SKM-1 (cell line): ENCODE measurements around the gene CHCHD1.
"Not testable (repeated sequence)": the region's sequence is repeated elsewhere in the genome, so short reads cannot be mapped to it uniquely, and the experiment has no call there.

Source experiments
- DNase-seq: peaks from one replicate; lab custom pipeline; 2025; ENCODE audit not compliant: unreplicated experiment; lab: John Stamatoyannopoulos, UW

Gene CHCHD1

DNA sequence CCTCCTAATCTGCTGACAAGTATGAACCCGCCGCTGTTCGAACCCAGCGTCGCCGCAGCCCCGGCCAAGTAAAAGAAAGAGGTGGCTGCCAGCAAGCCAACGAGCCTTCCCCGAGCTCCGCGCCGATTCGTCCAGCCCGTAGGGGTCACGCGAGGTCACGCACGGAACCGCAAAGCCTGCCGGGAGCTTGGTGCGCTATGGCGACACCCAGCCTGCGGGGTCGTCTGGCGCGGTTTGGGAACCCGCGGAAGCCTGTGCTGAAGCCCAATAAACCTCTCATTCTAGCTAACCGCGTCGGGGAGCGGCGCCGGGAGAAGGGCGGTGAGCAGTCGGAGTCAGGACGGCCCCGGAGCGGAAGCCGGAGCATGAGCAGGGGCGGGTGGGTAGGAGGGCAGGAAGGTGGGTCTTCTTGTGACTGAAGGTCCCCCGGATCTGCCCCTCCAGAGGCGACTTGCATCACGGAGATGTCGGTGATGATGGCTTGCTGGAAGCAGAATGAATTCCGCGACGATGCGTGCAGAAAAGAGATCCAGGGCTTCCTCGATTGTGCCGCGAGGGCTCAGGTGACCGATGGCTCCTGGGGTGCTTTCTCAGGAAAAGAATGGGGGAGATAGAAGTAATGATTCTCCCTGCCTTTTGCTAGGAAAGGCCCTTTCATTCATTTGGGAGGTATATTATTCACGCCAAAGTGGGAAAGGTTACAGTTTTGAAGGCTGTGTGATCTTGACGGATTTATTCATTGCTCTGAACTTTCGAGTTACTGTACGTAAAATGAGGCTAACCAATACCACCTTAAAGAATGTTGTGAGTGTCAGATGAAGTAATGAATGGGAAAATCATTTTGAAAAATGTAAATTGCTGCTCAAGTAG is at the start of gene CHCHD1:
CHCHD1 (plus strand) TSS at position 170 of the 870 bp plus-strand sequence; CDS start at position 198, 28 bp downstream.
- DNase-seq: peak; percentile 84

DNA sequence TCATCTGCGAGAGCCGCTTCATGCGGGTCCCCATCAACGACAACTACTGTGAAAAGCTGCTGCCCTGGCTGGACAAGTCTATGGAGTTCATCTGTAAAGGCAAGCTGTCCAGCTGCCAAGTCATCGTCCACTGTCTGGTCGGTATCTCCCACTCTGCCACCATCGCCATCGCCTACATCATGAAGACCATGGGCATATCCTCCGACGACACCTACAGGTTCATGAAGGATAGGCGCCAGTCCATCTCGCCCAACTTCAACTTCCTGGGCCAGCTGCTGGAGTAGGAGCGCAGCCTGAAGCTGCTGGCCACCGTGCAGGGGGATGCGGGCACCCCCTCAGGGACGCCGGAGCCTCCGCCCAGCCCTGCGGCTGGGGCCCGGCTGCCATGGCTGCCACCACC is 49.4 kb upstream of the CHCHD1 start:
- DNase-seq: no peak

GRCh38 chr10:73732931-73733623 is 48.8 kb upstream of the CHCHD1 start:
- DNase-seq: no peak

- DNase-seq: no peak
Observed at GRCh38 chr10:73734028-73734720, 47.7 kb upstream of the CHCHD1 start.

DNA sequence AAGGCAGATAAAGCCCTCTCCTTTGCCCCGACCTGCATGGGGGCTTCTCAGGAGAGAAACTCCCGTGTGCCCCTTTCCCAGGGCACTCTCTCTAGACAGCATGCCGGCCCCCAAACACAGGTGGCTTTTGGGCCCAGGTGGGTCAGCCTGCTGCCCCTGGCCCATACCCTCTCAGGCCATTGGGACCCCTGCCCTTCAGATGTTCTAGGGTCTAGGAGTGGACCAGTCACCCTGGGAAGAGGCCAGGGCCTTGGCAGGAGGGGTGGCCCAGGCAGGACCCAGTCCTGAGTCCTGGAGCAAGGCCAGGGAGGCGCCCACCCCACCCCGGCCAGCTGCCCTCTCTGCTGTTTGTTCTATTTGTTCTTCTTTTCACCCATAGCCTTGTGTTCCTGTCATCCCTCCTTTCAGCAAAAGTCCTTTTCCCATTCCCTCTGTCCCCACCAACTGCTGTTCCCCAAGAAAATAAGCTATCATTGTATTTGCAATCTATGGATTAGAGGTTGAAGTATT is 47.0 kb upstream of the CHCHD1 start:
- no peak for DNase-seq

GRCh38 chr10:73740501-73741254 is 41.2 kb upstream of the CHCHD1 start:
- not testable (repeated sequence) for DNase-seq

DNA sequence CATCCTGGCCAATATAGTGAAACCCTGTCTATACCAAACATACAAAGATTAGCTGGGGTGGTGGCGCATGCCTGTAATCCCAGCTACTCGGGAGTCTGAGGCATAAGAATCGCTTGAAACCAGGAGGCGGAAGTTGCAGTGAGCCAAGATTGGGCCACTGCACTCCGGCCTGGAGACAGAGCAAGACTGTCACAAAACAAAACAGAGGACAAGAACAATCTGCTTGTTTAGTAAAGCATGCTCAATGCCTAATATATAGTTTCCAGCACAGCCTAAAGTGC is 39.5 kb upstream of the CHCHD1 start:
- no peak for DNase-seq

DNA sequence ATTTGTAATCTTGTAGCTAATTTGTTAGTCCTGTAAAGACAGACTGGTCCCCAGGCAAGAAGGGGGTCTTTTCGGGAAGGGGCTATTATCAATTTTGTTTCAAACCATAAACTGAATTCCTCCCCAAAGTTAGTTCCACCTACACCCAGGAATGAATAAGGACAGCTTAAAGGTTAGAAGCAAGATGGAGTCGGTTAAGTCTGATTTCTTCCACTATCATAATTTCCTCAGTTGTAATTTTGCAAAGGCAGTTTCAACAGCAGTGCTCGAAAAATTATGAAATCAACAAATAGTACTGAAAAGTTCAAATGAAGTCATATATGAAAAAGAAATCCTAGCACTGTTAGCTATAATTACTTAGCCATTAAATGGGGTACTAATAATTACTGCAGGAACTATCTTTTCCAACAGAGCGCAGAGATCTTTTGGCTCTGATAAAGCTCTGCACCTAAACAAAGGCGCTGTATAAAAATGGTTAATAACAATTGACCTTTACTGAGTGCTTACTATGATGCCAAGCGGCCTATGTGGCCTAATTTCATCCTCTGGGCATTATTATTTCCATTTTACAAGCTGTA is 38.4 kb upstream of the CHCHD1 start:
- DNase-seq: no peak

GRCh38 chr10:73743905-73744663 is 37.8 kb upstream of the CHCHD1 start, which contains the start of gene SEC24C:
TSS of gene SEC24C (plus strand) at chr10:73744372. CDS start at chr10:73746833, 2,461 bp downstream.
- peak; percentile 96 for DNase-seq

DNA sequence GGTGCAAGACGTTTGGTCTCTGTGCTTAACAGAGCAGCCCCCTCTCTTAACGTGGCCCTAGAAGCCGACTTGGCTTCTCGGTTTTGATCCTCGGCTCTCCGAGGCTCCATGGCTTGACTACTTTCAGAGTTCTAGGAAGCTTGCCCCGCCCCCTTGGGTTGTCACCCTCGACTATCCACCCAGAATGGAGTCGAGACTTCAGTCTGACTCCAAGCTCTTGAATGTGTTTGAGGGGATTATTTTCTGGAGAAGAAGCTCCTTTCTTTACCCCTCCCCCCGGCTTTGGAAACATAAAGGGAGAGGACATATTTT is 37.2 kb upstream of the CHCHD1 start:
- DNase-seq: no peak

DNA sequence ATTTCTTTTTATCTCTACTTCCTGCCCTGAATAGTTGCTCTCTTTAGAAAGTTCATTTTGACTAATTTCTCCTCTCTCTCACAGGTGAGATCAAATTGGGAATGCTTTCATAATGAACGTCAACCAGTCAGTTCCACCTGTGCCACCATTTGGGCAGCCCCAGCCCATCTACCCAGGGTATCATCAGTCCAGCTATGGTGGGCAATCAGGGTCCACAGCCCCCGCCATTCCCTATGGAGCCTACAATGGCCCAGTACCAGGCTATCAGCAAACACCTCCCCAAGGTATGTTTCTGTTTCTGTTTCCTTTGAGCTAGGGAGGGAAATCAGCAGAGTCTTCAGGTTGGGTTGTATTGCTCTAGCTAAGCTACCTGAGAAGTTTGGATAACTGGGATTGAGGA is 35.1 kb upstream of the CHCHD1 start:
- no peak for DNase-seq

- DNase-seq: no peak
Observed at GRCh38 chr10:73750819-73751218, 31.0 kb upstream of the CHCHD1 start.

- DNase-seq: no peak
Observed at GRCh38 chr10:73756183-73756582, 25.7 kb upstream of the CHCHD1 start.

GRCh38 chr10:73758704-73759511 is 22.9 kb upstream of the CHCHD1 start:
- no peak for DNase-seq

- no peak for DNase-seq
Observed at GRCh38 chr10:73759512-73760115, 22.2 kb upstream of the CHCHD1 start.

DNA sequence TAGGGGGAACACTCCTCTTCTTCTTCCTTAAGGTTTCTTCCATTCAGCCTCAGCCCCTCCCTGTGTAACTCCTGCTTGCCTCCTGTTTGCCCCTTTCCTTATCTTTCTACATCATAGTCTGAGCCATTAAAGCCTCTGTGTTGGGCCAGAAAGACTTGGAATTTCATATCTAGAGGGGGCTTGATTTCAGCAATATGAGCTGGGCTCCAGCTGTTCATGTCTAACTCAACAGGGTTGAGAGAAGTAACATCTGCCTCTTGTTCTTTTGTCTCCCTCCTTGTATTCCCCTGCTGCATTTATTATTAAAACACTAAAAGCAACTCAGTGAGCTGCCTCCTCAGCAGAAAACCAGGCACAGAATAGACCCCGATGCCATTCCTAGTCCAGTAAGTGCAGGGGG is 20.1 kb upstream of the CHCHD1 start:
- DNase-seq: no peak

DNA sequence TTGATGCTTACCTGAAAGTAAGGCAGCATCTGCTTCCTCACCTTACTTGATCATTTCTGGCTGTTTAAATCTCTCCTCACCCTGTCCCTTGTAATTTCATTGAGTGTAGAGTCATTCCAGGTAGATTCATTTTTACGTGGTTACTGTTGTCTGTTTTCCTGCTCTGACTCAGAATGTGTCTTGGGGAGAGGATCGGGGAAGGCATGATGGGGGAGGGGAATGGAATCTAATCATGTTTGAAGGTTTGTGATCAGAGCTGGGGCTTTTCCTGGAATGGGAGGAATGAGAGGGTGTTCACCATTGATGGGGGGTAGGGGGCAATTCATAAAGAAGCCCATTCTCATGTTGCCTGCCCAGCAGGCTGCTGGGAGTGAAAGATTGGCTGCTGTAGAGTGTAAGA is 18.9 kb upstream of the CHCHD1 start:
- DNase-seq: no peak

DNA sequence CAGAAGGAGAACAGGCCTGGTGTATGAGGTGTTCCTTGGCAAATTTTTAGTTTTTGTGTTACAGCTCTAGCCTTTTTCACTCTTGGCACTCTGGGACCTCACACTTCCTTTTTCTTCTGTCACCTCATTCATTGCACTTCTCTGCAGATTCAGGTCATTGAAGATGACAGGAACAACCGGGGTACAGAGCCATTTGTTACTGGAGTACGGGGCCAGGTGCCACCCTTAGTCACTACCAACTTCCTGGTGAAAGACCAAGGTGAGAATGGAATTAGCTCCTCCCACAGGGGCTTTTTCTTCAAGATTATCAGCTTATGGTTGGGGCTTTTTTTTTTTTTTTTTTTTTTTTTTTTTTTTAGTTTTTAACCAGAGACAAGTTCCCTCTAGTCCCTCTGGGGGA is 18.5 kb upstream of the CHCHD1 start:
- DNase-seq: no peak

- no peak for DNase-seq
Observed at GRCh38 chr10:73765066-73765465, 16.8 kb upstream of the CHCHD1 start.
